CD14-positive monocyte (primary cell): ENCODE results near the gene CADM2. TPM values are rescaled to one million over a fixed set of nuclear protein-coding genes. Genes with fewer than 3 reads are reported as not detected.

Source experiments
- DNase-seq, 3 donors: peaks; one replicate each; pipeline ENCODE4 v3.0.0-alpha.2; 2011 to 2022
- H2AFZ ChIP-seq: 2 replicates; pipeline ENCODE4 v1.6.0; 2012; ENCODE audit warnings: mild to moderate bottlenecking, low read depth, low read length, inconsistent platforms; ENCODE audit not compliant: insufficient read depth, poor library complexity, severe bottlenecking
- H3K27ac ChIP-seq, 2 donors: 1 replicate in 1 of 2; 2 replicates in 1 of 2; pipeline ENCODE4 v1.5.1; 2012 to 2013; ENCODE audit warnings: low read length in 2 of 2, control low read depth in 1 of 2, inconsistent platforms in 1 of 2, low read depth in 1 of 2, mild to moderate bottlenecking in 1 of 2
- H3K27me3 ChIP-seq, 2 donors: one replicate each; pipeline versions ENCODE4 v1.6.0 to v1.6.1; 2011 to 2013; ENCODE audit warnings: low read length in 2 of 2; ENCODE audit not compliant: control insufficient read depth in 2 of 2, insufficient read depth in 2 of 2
- H3K36me3 ChIP-seq, 2 donors: replicated peaks in 1 of 2; 1 replicate in 1 of 2; 2 replicates in 1 of 2; pipeline versions ENCODE4 v1.5.1 to v1.6.1; 2012 to 2013; ENCODE audit warnings: low read length in 2 of 2, control low read depth in 1 of 2, inconsistent platforms in 1 of 2, mild to moderate bottlenecking in 1 of 2; ENCODE audit not compliant: insufficient read depth in 2 of 2, control insufficient read depth in 1 of 2
- H3K4me1 ChIP-seq, 2 donors: 1 replicate in 1 of 2; 2 replicates in 1 of 2; pipeline versions ENCODE4 v1.5.1 to v1.6.1; 2012 to 2013; ENCODE audit warnings: low read length in 2 of 2, control low read depth in 1 of 2, inconsistent platforms in 1 of 2, mild to moderate bottlenecking in 1 of 2, moderate library complexity in 1 of 2; ENCODE audit not compliant: insufficient read depth in 2 of 2, control insufficient read depth in 1 of 2
- H3K4me2 ChIP-seq: replicated peaks from 2 replicates; pipeline ENCODE3; 2012; ENCODE audit warnings: low read length, moderate library complexity, mild to moderate bottlenecking; ENCODE audit not compliant: poor library complexity, severe bottlenecking; ENCODE audit errors: extremely low read depth
- H3K4me3 ChIP-seq, 3 experiments: fragments of 200-600 bp in 1 of 3; sonication (generic) in 1 of 3; replicated peaks in 1 of 3; 1 replicate in 2 of 3; 2 replicates in 1 of 3; pipeline ENCODE4 v1.5.1; 2011 to 2013; ENCODE audit warnings: low read length in 3 of 3, mild to moderate bottlenecking in 3 of 3, control low read depth in 2 of 3, low read depth in 2 of 3, inconsistent platforms in 1 of 3, moderate library complexity in 1 of 3
- H3K79me2 ChIP-seq: 2 replicates; pipeline ENCODE4 v1.6.0; 2012; ENCODE audit warnings: mild to moderate bottlenecking, control low read depth, inconsistent platforms, low read length, moderate library complexity; ENCODE audit not compliant: insufficient read depth
- H3K9ac ChIP-seq: 2 replicates; pipeline ENCODE4 v1.6.0; 2017; ENCODE audit warnings: low read length, mild to moderate bottlenecking; ENCODE audit not compliant: insufficient read depth, poor library complexity, severe bottlenecking
- H3K9me3 ChIP-seq, 2 donors: replicated peaks in 1 of 2; 1 replicate in 1 of 2; 2 replicates in 1 of 2; pipeline versions ENCODE4 v1.5.1 to v1.6.1; 2012 to 2013; ENCODE audit warnings: low read length in 2 of 2, control low read depth in 1 of 2; ENCODE audit not compliant: control insufficient read depth in 1 of 2, insufficient read depth in 1 of 2
- H4K20me1 ChIP-seq: 2 replicates; pipeline ENCODE4 v1.6.0; 2012; ENCODE audit warnings: mild to moderate bottlenecking, low read length, control low read depth, moderate library complexity; ENCODE audit not compliant: insufficient read depth
- H3K27ac Mint-ChIP-seq, 7 donors: one replicate each; pipeline ENCODE4 v1.8.0; 2020; ENCODE audit warnings: mild to moderate bottlenecking in 7 of 7, mixed read lengths in 7 of 7, moderate library complexity in 6 of 7, inconsistent platforms in 2 of 7
- H3K27me3 Mint-ChIP-seq, 3 donors: one replicate each; pipeline ENCODE4 v1.8.0; 2021 to 2022; ENCODE audit warnings: low read depth in 3 of 3, mild to moderate bottlenecking in 3 of 3, mixed read lengths in 3 of 3, moderate library complexity in 3 of 3, inconsistent platforms in 1 of 3
- H3K36me3 Mint-ChIP-seq, 2 donors: one replicate each; pipeline ENCODE4 v1.8.0; 2020; ENCODE audit warnings: mixed read lengths in 2 of 2, inconsistent platforms in 1 of 2, mild to moderate bottlenecking in 1 of 2
- H3K4me1 Mint-ChIP-seq: one replicate; pipeline ENCODE4 v1.8.0; 2020; ENCODE audit warnings: mild to moderate bottlenecking, mixed read lengths
- H3K4me3 Mint-ChIP-seq, 2 donors: one replicate each; pipeline ENCODE4 v1.8.0; 2020; ENCODE audit warnings: mild to moderate bottlenecking in 2 of 2, mixed read lengths in 2 of 2, moderate library complexity in 1 of 2
- H3K9me3 Mint-ChIP-seq, 7 donors: one replicate each; pipeline ENCODE4 v1.8.0; 2020 to 2022; ENCODE audit warnings: mixed read lengths in 7 of 7, mild to moderate bottlenecking in 6 of 7, moderate library complexity in 6 of 7, inconsistent platforms in 2 of 7
- WGBS: methylation state at CpG from one replicate; pipeline ENCODE4 v1.1.5; 2013; ENCODE audit warnings: missing lambda C conversion rate; ENCODE audit not compliant: insufficient coverage; 5-methylcytosine and 5-hydroxymethylcytosine counted together
- intact Hi-C, 2 donors: fragments of 100-400 bp; cut with micrococcal nuclease; formaldehyde crosslinking; loops; one replicate each; pipeline versions ENCODE4 v1.15.0 to v1.15.1; 2023
- polyA plus RNA-seq, 3 donors: library from polyadenylated mRNA; depleted of rRNA in 1 of 3; unstranded in 2 of 3; stranded (reverse) in 1 of 3; fragments of 300-500 nt in 2 of 3; fragments of >200 nt in 1 of 3; fragmentation: Illumina TruSeq in 2 of 3; gene quantifications; 1 replicate in 2 of 3; 2 replicates in 1 of 3; pipeline ENCODE4 v1.2.3, GENCODE V29; 2012 to 2021
- TF ChIP-seq, protein P1 (sequence below): fragments of 200-600 bp; IDR thresholded peaks from one replicate; pipeline ENCODE4 v1.8.0; 2022; ENCODE audit warnings: antibody characterized with exemption, mild to moderate bottlenecking

The CADM2 gene
- polyA plus RNA-seq, 3 donors: not detected

DNA sequence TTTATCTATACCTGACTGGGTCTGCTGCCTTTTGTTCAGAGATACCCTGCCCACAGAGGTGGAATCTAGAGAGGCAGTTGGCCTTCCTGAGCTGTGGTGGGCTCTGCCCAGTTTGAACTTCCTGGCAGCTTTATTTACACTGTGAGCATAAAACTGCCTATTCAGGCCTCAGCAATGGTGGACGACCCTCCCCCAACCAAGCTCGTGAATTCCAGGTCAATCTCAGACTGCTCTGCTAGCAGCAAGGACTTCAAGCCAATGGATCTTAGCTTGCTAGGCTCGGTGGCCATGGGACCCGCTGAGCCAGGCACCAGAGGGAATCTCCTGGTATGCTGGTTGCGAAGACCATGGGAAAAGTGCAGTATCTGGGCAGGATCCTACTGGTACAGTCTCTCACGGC, 270.2 kb downstream of the CADM2 start:
- H3K36me3 Mint-ChIP-seq: no peaks in the 10 kb centered on the region
- Histone ChIP-seq H3K27me3 (no peaks in the 10 kb centered on the region), H4K20me1 (no peaks in the 10 kb centered on the region), H3K36me3 (no peaks in the 10 kb centered on the region), H3K79me2 (no peaks in the 10 kb centered on the region), H3K4me2 (no peak overlapping the region), H3K4me1 (no peaks in the 10 kb centered on the region), H2AFZ (no peak overlapping the region), H3K4me3 (no peak overlapping the region), H3K9ac (no peak overlapping the region), H3K9me3 (peaks cover 7 to 10% of the 10 kb centered on the region in 2 donors), H3K27ac (no peak overlapping the region)
- H3K4me3 Mint-ChIP-seq: no peak overlapping the region
- DNase-seq: no peak
- TF ChIP-seq, protein P1, sequence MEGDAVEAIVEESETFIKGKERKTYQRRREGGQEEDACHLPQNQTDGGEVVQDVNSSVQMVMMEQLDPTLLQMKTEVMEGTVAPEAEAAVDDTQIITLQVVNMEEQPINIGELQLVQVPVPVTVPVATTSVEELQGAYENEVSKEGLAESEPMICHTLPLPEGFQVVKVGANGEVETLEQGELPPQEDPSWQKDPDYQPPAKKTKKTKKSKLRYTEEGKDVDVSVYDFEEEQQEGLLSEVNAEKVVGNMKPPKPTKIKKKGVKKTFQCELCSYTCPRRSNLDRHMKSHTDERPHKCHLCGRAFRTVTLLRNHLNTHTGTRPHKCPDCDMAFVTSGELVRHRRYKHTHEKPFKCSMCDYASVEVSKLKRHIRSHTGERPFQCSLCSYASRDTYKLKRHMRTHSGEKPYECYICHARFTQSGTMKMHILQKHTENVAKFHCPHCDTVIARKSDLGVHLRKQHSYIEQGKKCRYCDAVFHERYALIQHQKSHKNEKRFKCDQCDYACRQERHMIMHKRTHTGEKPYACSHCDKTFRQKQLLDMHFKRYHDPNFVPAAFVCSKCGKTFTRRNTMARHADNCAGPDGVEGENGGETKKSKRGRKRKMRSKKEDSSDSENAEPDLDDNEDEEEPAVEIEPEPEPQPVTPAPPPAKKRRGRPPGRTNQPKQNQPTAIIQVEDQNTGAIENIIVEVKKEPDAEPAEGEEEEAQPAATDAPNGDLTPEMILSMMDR: no peak
- no peak overlapping the region for H3K27ac Mint-ChIP-seq
- intact Hi-C loops: no loop called here
- H3K9me3 Mint-ChIP-seq: peaks cover 0 to 13% (median 7%) of the 10 kb centered on the region in 7 donors
- WGBS: 87% methylated on average over 6 of the region's 6 CpGs
- H3K27me3 Mint-ChIP-seq: peaks cover 0 to 2% (median 0%) of the 10 kb centered on the region in 3 donors
- H3K4me1 Mint-ChIP-seq: no peaks in the 10 kb centered on the region

DNA sequence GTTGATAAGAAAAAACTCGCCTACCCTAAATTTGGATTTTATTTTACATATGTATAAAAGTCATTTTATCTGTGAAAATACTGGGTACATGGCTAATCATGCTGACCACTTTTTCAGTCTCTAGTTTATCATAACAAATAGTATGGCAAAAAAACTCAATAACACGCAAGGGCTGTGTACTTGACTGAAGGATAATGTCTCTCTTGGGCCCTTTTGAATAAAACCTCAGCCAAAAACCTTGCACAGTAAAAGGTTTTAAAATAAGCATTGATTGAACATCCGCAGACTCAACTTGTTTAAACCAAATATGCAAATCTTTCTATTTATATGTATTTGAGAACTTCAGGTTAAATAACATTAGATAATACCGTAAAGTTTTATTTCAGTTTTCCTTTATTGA, 285.3 kb downstream of the CADM2 start:
- Histone ChIP-seq H3K4me1 (no peaks in the 10 kb centered on the region), H3K4me2 (no peak overlapping the region), H2AFZ (no peak overlapping the region), H3K9me3 (no peaks in the 10 kb centered on the region), H4K20me1 (no peaks in the 10 kb centered on the region), H3K4me3 (no peak overlapping the region), H3K79me2 (no peaks in the 10 kb centered on the region), H3K36me3 (no peaks in the 10 kb centered on the region), H3K9ac (no peak overlapping the region), H3K27me3 (no peaks in the 10 kb centered on the region), H3K27ac (no peak overlapping the region)
- no peaks in the 10 kb centered on the region for H3K27me3 Mint-ChIP-seq
- H3K36me3 Mint-ChIP-seq: no peaks in the 10 kb centered on the region
- no peaks in the 10 kb centered on the region for H3K4me1 Mint-ChIP-seq
- no CpG with 5 or more reads among the region's 4 CpGs for WGBS
- H3K9me3 Mint-ChIP-seq: peaks cover 0 to 2% (median 0%) of the 10 kb centered on the region in 7 donors
- no peak overlapping the region for H3K4me3 Mint-ChIP-seq
- intact Hi-C loops: no loop called here
- no peak overlapping the region for H3K27ac Mint-ChIP-seq
- TF ChIP-seq, protein P1: no peak
- DNase-seq: no peak
